ENCODE measurements around the gene RPTOR. TPM values are rescaled to one million over a fixed set of nuclear protein-coding genes. Genes with fewer than 3 reads are reported as not detected.

RPTOR gene
- total RNA-seq, 1 experiment from 2014 or later = 66.7 TPM

- no peaks in the 10 kb centered on the region for H3K9me3 ChIP-seq
- Mint-ChIP-seq H3K4me1 (ENCODE audit: low read depth, unreplicated experiment) (no peaks in the 10 kb centered on the region), H3K9me3 (ENCODE audit: unreplicated experiment) (no peaks in the 10 kb centered on the region), H3K27ac (ENCODE audit: unreplicated experiment) (no peak overlapping the region), H3K36me3 (ENCODE audit: insufficient read depth, unreplicated experiment) (peaks cover 11% of the 10 kb centered on the region), H3K27me3 (ENCODE audit: insufficient read depth, unreplicated experiment) (no peaks in the 10 kb centered on the region), H3K4me3 (ENCODE audit: unreplicated experiment) (no peak overlapping the region)
- H3K4me3 ChIP-seq (ENCODE audit: low read depth, low read length) = no peak overlapping the region
- H3K27me3 ChIP-seq (replicated peaks; ENCODE audit: control insufficient read depth, insufficient read depth, low read length) = no peaks in the 10 kb centered on the region
- DNase-seq = no peak
- intact Hi-C loops (cut with micrococcal nuclease; ENCODE audit: unreplicated experiment) = no loop called here
- no TSS peak for BruUV-seq (replicated peaks)
- ChIA-PET POLR2A (no interaction called here), CTCF (no interaction called here)
- H3K4me1 ChIP-seq = peaks cover 5% of the 10 kb centered on the region; the same call in 1 of the 2 replicates
- TF ChIP-seq CTCF (IDR thresholded peaks at IDR 0.05; ENCODE audit: insufficient read depth in 1 of 2, low read depth in 1 of 2, low read length in 1 of 2, severe bottlenecking in 1 of 2, unreplicated experiment in 1 of 2) = no peak
- no peaks in the 10 kb centered on the region for H3K36me3 ChIP-seq (ENCODE audit: control insufficient read depth, insufficient read depth, low read length)
Measured at GRCh38 chr17:80995131-80995530, 450.5 kb downstream of the RPTOR start.

- no peaks in the 10 kb centered on the region for H3K4me1 ChIP-seq
- no peaks in the 10 kb centered on the region for H3K4me1 Mint-ChIP-seq (ENCODE audit: low read depth, unreplicated experiment)
- H3K27me3 ChIP-seq (replicated peaks; ENCODE audit: control insufficient read depth, insufficient read depth, low read length) = no peaks in the 10 kb centered on the region
- no peak overlapping the region for H3K27ac Mint-ChIP-seq (ENCODE audit: unreplicated experiment)
- peaks cover 6% of the 10 kb centered on the region for H3K36me3 Mint-ChIP-seq (ENCODE audit: insufficient read depth, unreplicated experiment)
- no peak for DNase-seq
- no peak for TF ChIP-seq CTCF (IDR thresholded peaks at IDR 0.05; ENCODE audit: insufficient read depth in 1 of 2, low read depth in 1 of 2, low read length in 1 of 2, severe bottlenecking in 1 of 2, unreplicated experiment in 1 of 2)
- H3K4me3 Mint-ChIP-seq (ENCODE audit: unreplicated experiment) = no peak overlapping the region
- no peaks in the 10 kb centered on the region for H3K9me3 ChIP-seq
- peaks cover 5% of the 10 kb centered on the region for H3K27me3 Mint-ChIP-seq (ENCODE audit: insufficient read depth, unreplicated experiment)
- no peaks in the 10 kb centered on the region for H3K36me3 ChIP-seq (ENCODE audit: control insufficient read depth, insufficient read depth, low read length)
- no peaks in the 10 kb centered on the region for H3K9me3 Mint-ChIP-seq (ENCODE audit: unreplicated experiment)
- ChIA-PET CTCF (no interaction called here), POLR2A (no interaction called here)
- BruUV-seq (replicated peaks) = no TSS peak
- H3K4me3 ChIP-seq (ENCODE audit: low read depth, low read length) = no peak overlapping the region
- intact Hi-C loops (cut with micrococcal nuclease; ENCODE audit: unreplicated experiment) = no loop called here
Measured at GRCh38 chr17:80996422-80997305, 452.0 kb downstream of the RPTOR start.

GRCh38 chr17:80997424-80998117, 452.9 kb downstream of the RPTOR start:
- peaks cover 6% of the 10 kb centered on the region for H3K36me3 Mint-ChIP-seq (ENCODE audit: insufficient read depth, unreplicated experiment)
- Histone ChIP-seq H3K9me3 (no peaks in the 10 kb centered on the region), H3K4me1 (no peaks in the 10 kb centered on the region), H3K27me3 (replicated peaks; ENCODE audit: control insufficient read depth, insufficient read depth, low read length) (no peaks in the 10 kb centered on the region), H3K36me3 (ENCODE audit: control insufficient read depth, insufficient read depth, low read length) (no peaks in the 10 kb centered on the region), H3K4me3 (ENCODE audit: low read depth, low read length) (no peak overlapping the region)
- H3K4me3 Mint-ChIP-seq (ENCODE audit: unreplicated experiment) = no peak overlapping the region
- no peak for DNase-seq
- H3K9me3 Mint-ChIP-seq (ENCODE audit: unreplicated experiment) = no peaks in the 10 kb centered on the region
- intact Hi-C loops (cut with micrococcal nuclease; ENCODE audit: unreplicated experiment) = no loop called here
- no peaks in the 10 kb centered on the region for H3K4me1 Mint-ChIP-seq (ENCODE audit: low read depth, unreplicated experiment)
- no TSS peak for BruUV-seq (replicated peaks)
- no peak overlapping the region for H3K27ac Mint-ChIP-seq (ENCODE audit: unreplicated experiment)
- POLR2A ChIA-PET = no interaction called here
- no peak for TF ChIP-seq CTCF (IDR thresholded peaks at IDR 0.05; ENCODE audit: insufficient read depth in 1 of 2, low read depth in 1 of 2, low read length in 1 of 2, severe bottlenecking in 1 of 2, unreplicated experiment in 1 of 2)
- H3K27me3 Mint-ChIP-seq (ENCODE audit: insufficient read depth, unreplicated experiment) = peaks cover 5% of the 10 kb centered on the region
- CTCF ChIA-PET = no interaction called here
